Measurements from ENCODE around the gene TMEM45A. TPM values are rescaled to one million over a fixed set of nuclear protein-coding genes. Genes with fewer than 3 reads are reported as not detected.

Gene TMEM45A
- total and polyA plus RNA-seq, 2 donors = 30.3 to 78.8 TPM

DNA sequence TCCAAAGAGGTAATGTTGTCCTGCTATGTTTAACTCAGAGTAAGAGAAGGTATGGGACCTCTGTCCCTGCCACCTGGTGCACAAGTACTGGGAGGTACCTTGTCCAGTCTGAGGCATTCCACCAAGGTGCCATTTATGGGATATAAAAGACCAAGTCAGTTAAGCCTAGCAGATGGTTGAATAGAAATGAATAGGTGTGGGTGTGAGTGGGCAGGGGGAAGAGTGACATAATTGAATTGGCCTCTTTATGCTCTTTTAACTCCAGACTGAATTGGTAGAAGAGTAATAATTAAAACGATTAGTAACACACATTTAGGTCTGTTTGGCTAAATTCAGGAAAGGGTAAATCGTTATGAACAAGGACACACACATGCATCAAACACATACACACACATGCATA lies 117.5 kb downstream of the TMEM45A start:
- H3K36me3 ChIP-seq (ENCODE audit: insufficient read depth) = no peaks in the 10 kb centered on the region
- H3K4me1 ChIP-seq (ENCODE audit: insufficient read depth) = no peaks in the 10 kb centered on the region
- no peak for DNase-seq (ENCODE audit: extremely low spot score)
- no peak overlapping the region for H3K27ac ChIP-seq (ENCODE audit: low read depth)
- no peak overlapping the region for H3K4me3 ChIP-seq (ENCODE audit: low read depth, low read length)
- WGBS = 82% methylated on average over 2 of the region's 2 CpGs

- Histone ChIP-seq H3K4me1 (ENCODE audit: insufficient read depth) (no peaks in the 10 kb centered on the region), H3K4me3 (ENCODE audit: low read depth, low read length) (no peak overlapping the region), H3K27ac (ENCODE audit: low read depth) (no peak overlapping the region), H3K36me3 (ENCODE audit: insufficient read depth) (no peaks in the 10 kb centered on the region)
- no peak for DNase-seq (ENCODE audit: extremely low spot score)
- WGBS = 67% methylated on average over 3 of the region's 3 CpGs
Measured at GRCh38 chr3:100611221-100611620, 118.8 kb downstream of the TMEM45A start.

- 73% methylated on average over 4 of the region's 4 CpGs for WGBS
- DNase-seq (ENCODE audit: extremely low spot score) = no peak
- Histone ChIP-seq H3K36me3 (ENCODE audit: insufficient read depth) (no peaks in the 10 kb centered on the region), H3K4me3 (ENCODE audit: low read depth, low read length) (no peak overlapping the region), H3K27ac (ENCODE audit: low read depth) (no peak overlapping the region), H3K4me1 (ENCODE audit: insufficient read depth) (no peaks in the 10 kb centered on the region)
Measured at GRCh38 chr3:100613721-100614390, 121.4 kb downstream of the TMEM45A start.

DNA sequence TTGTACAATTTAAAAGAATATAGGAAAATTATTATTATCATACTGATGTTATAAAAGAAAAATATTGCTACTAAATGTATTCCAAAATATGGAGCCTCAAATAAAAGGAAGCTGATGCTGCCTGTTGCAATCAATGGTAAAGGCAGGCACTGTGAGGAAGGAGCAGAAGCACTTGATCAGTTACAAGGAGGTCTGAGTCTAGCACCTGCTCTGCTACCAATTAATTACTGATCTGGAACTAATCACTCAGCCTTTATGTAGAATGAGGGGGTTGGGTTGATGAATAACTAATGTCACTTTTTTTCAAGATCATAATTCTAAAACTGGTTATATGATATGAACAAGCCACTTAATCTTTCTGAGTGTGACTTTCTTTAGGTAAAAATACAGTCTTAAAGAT lies 122.5 kb downstream of the TMEM45A start:
- H3K36me3 ChIP-seq (ENCODE audit: insufficient read depth) = no peaks in the 10 kb centered on the region
- H3K4me1 ChIP-seq (ENCODE audit: insufficient read depth) = no peaks in the 10 kb centered on the region
- H3K4me3 ChIP-seq (ENCODE audit: low read depth, low read length) = no peak overlapping the region
- no peak overlapping the region for H3K27ac ChIP-seq (ENCODE audit: low read depth)
- DNase-seq (ENCODE audit: extremely low spot score) = no peak

- no peak for DNase-seq (ENCODE audit: extremely low spot score)
- Histone ChIP-seq H3K27ac (ENCODE audit: low read depth) (no peak overlapping the region), H3K4me3 (ENCODE audit: low read depth, low read length) (no peak overlapping the region), H3K4me1 (ENCODE audit: insufficient read depth) (no peaks in the 10 kb centered on the region), H3K36me3 (ENCODE audit: insufficient read depth) (no peaks in the 10 kb centered on the region)
Measured at GRCh38 chr3:100615684-100616083, 123.3 kb downstream of the TMEM45A start.

- no peak overlapping the region for H3K27ac ChIP-seq (ENCODE audit: low read depth)
Measured at GRCh38 chr3:100621251-100621650, 128.8 kb downstream of the TMEM45A start.

More at GRCh38 chr3:100621251-100621650, 128.8 kb downstream of the TMEM45A start:
- no peak for DNase-seq (ENCODE audit: extremely low spot score)
- H3K4me3 ChIP-seq (ENCODE audit: low read depth, low read length) = no peak overlapping the region
- no peaks in the 10 kb centered on the region for H3K36me3 ChIP-seq (ENCODE audit: insufficient read depth)
- no peaks in the 10 kb centered on the region for H3K4me1 ChIP-seq (ENCODE audit: insufficient read depth)

Other genes with a start within 250 kb of the TMEM45A start
- 104 TPM for gene TBC1D23, start 231.6 kb upstream of the TMEM45A start, total RNA-seq
- 16.2 TPM for gene TBC1D23, start 231.6 kb upstream of the TMEM45A start, polyA plus RNA-seq
- gene NIT2, start 157.9 kb upstream of the TMEM45A start, total RNA-seq = 25.0 TPM
- gene NIT2, start 157.9 kb upstream of the TMEM45A start, polyA plus RNA-seq = 24.8 TPM
- 96.6 TPM for gene TOMM70, start 91.5 kb upstream of the TMEM45A start, total RNA-seq
- gene TOMM70, start 91.5 kb upstream of the TMEM45A start, polyA plus RNA-seq = 37.0 TPM
- 12.3 TPM for gene LNP1, start 91.1 kb upstream of the TMEM45A start, total RNA-seq
- 4.8 TPM for gene LNP1, start 91.1 kb upstream of the TMEM45A start, polyA plus RNA-seq
- 0.11 TPM for gene ADGRG7, start 117.0 kb downstream of the TMEM45A start, total RNA-seq
- not detected for gene ADGRG7, start 117.0 kb downstream of the TMEM45A start, polyA plus RNA-seq
- gene TFG, start 216.9 kb downstream of the TMEM45A start, total RNA-seq = 101 TPM
- gene TFG, start 216.9 kb downstream of the TMEM45A start, polyA plus RNA-seq = 64.7 TPM

All from urinary bladder (tissue), 4 donors.